ENCODE measurements around the gene TMEM59.
"Not testable (repeated sequence)": the region's sequence is repeated elsewhere in the genome, so short reads cannot be mapped to it uniquely, and the experiment has no call there.

TMEM59 gene

GRCh38 chr1:54003249-54003646 lies 49.8 kb downstream of the TMEM59 start:
- DNase-seq (ENCODE audit: low read depth): no peak
- no peak overlapping the region for H3K4me3 ChIP-seq (ENCODE audit: low read length)
- no peak for TF ChIP-seq CTCF (conservative IDR thresholded peaks at IDR 0.05; ENCODE audit: low read length)

GRCh38 chr1:54002544-54003248 lies 50.3 kb downstream of the TMEM59 start:
- no peak for DNase-seq (ENCODE audit: low read depth)
- no peak overlapping the region for H3K4me3 ChIP-seq (ENCODE audit: low read length)
- TF ChIP-seq CTCF (conservative IDR thresholded peaks at IDR 0.05; ENCODE audit: low read length): no peak

- no peak overlapping the region for H3K4me3 ChIP-seq (ENCODE audit: low read length)
- DNase-seq (ENCODE audit: low read depth): no peak
Measured at GRCh38 chr1:54001591-54001990, 51.4 kb downstream of the TMEM59 start.

GRCh38 chr1:53999920-54000319 lies 53.1 kb downstream of the TMEM59 start:
- no peak for TF ChIP-seq CTCF (conservative IDR thresholded peaks at IDR 0.05; ENCODE audit: low read length)
- DNase-seq (ENCODE audit: low read depth): no peak
- H3K4me3 ChIP-seq (ENCODE audit: low read length): no peak overlapping the region

More at GRCh38 chr1:54001591-54001990, 51.4 kb downstream of the TMEM59 start:
- no peak for TF ChIP-seq CTCF (conservative IDR thresholded peaks at IDR 0.05; ENCODE audit: low read length)

GRCh38 chr1:53998223-53998622 lies 54.8 kb downstream of the TMEM59 start:
- DNase-seq (ENCODE audit: low read depth): no peak
- H3K4me3 ChIP-seq (ENCODE audit: low read length): no peak overlapping the region
- TF ChIP-seq CTCF (conservative IDR thresholded peaks at IDR 0.05; ENCODE audit: low read length): no peak

GRCh38 chr1:53995683-53996082 lies 57.3 kb downstream of the TMEM59 start:
- TF ChIP-seq CTCF (conservative IDR thresholded peaks at IDR 0.05; ENCODE audit: low read length): no peak
- no peak for DNase-seq (ENCODE audit: low read depth)
- no peak overlapping the region for H3K4me3 ChIP-seq (ENCODE audit: low read length)

- DNase-seq (ENCODE audit: low read depth); H3K4me3 ChIP-seq (ENCODE audit: low read length): not testable (repeated sequence)
Measured at GRCh38 chr1:53994516-53994915, 58.5 kb downstream of the TMEM59 start.

All from AG10803 (cell line).